Measurements from ENCODE around the gene MVD. TPM values are rescaled to one million over a fixed set of nuclear protein-coding genes. Genes with fewer than 3 reads are reported as not detected.

MVD gene
- total RNA-seq, 1 donor from 2014 or later, result 102 TPM

GRCh38 chr16:88694221-88695087 lies 31.6 kb upstream of the MVD start:
- no peak for TF ChIP-seq CTCF (IDR thresholded peaks at IDR 0.05; ENCODE audit: insufficient read depth, low read length, poor library complexity, severe bottlenecking)
- no peak for DNase-seq (ENCODE audit: low read depth)
- Histone ChIP-seq H3K27me3 (ENCODE audit: control insufficient read depth, insufficient read depth, low read length) (peaks cover 10% of the 10 kb centered on the region), H3K4me3 (ENCODE audit: low read depth, low read length) (no peak overlapping the region), H3K36me3 (ENCODE audit: control insufficient read depth, insufficient read depth, low read length) (no peaks in the 10 kb centered on the region)

GRCh38 chr16:88693420-88694177 lies 30.7 kb upstream of the MVD start:
- Histone ChIP-seq H3K36me3 (ENCODE audit: control insufficient read depth, insufficient read depth, low read length) (no peaks in the 10 kb centered on the region), H3K4me3 (ENCODE audit: low read depth, low read length) (no peak overlapping the region), H3K27me3 (ENCODE audit: control insufficient read depth, insufficient read depth, low read length) (peaks cover 16% of the 10 kb centered on the region)
- DNase-seq (ENCODE audit: low read depth), result no peak
- TF ChIP-seq CTCF (IDR thresholded peaks at IDR 0.05; ENCODE audit: insufficient read depth, low read length, poor library complexity, severe bottlenecking), result no peak

GRCh38 chr16:88692861-88693260 lies 30.0 kb upstream of the MVD start:
- DNase-seq (ENCODE audit: low read depth), result no peak
- no peak for TF ChIP-seq CTCF (IDR thresholded peaks at IDR 0.05; ENCODE audit: insufficient read depth, low read length, poor library complexity, severe bottlenecking)

GRCh38 chr16:88691924-88692560 lies 29.2 kb upstream of the MVD start:
- no peak for DNase-seq (ENCODE audit: low read depth)
- no peaks in the 10 kb centered on the region for H3K36me3 ChIP-seq (ENCODE audit: control insufficient read depth, insufficient read depth, low read length)
- TF ChIP-seq CTCF (IDR thresholded peaks at IDR 0.05; ENCODE audit: insufficient read depth, low read length, poor library complexity, severe bottlenecking), result no peak
- no peak overlapping the region for H3K4me3 ChIP-seq (ENCODE audit: low read depth, low read length)
- peaks cover 31% of the 10 kb centered on the region for H3K27me3 ChIP-seq (ENCODE audit: control insufficient read depth, insufficient read depth, low read length)

More at GRCh38 chr16:88692861-88693260, 30.0 kb upstream of the MVD start:
- H3K4me3 ChIP-seq (ENCODE audit: low read depth, low read length), result no peak overlapping the region
- no peaks in the 10 kb centered on the region for H3K36me3 ChIP-seq (ENCODE audit: control insufficient read depth, insufficient read depth, low read length)
- peaks cover 23% of the 10 kb centered on the region for H3K27me3 ChIP-seq (ENCODE audit: control insufficient read depth, insufficient read depth, low read length)

- Histone ChIP-seq H3K36me3 (ENCODE audit: control insufficient read depth, insufficient read depth, low read length) (no peaks in the 10 kb centered on the region), H3K4me3 (ENCODE audit: low read depth, low read length) (no peak overlapping the region), H3K27me3 (ENCODE audit: control insufficient read depth, insufficient read depth, low read length) (peaks cover 36% of the 10 kb centered on the region)
- DNase-seq (ENCODE audit: low read depth), result no peak
- no peak for TF ChIP-seq CTCF (IDR thresholded peaks at IDR 0.05; ENCODE audit: insufficient read depth, low read length, poor library complexity, severe bottlenecking)
These were observed 28.4 kb upstream of the MVD start for GRCh38 chr16:88691129-88691813.
